ENCODE measurements around the gene ACOXL. TPM values are rescaled to one million over a fixed set of nuclear protein-coding genes. Genes with fewer than 3 reads are reported as not detected.

Gene ACOXL
- total and polyA plus RNA-seq, 2 experiments from 2014 or later: not detected

GRCh38 chr2:110805894-110806452 is 73.6 kb downstream of the ACOXL start:
- Histone ChIP-seq H3K36me3 (ENCODE audit: low read depth) (no peaks in the 10 kb centered on the region), H3K27me3 (replicated peaks; ENCODE audit: insufficient read depth) (peaks cover 37% of the 10 kb centered on the region)
- in situ Hi-C loops (cut with MboI): loop anchor here (25.0 kb wide), 1 partner anchor 906 kb away; no protein-coding TSS in a partner anchor

GRCh38 chr2:110807522-110807921 is 75.1 kb downstream of the ACOXL start:
- peaks cover 24% of the 10 kb centered on the region for H3K27me3 ChIP-seq (replicated peaks; ENCODE audit: insufficient read depth)
- no peak overlapping the region for H3K4me3 ChIP-seq
- H3K79me2 ChIP-seq (ENCODE audit: insufficient read depth): no peaks in the 10 kb centered on the region
- H3K36me3 ChIP-seq (ENCODE audit: low read depth): no peaks in the 10 kb centered on the region
- H3K4me1 ChIP-seq (ENCODE audit: insufficient read depth): 0 out of 2 replicates have a peak, but pooled peaks cover 4% of the 10 kb centered on the region
- no peak overlapping the region for H2AFZ ChIP-seq
- no peak for TF ChIP-seq EZH2 (IDR thresholded peaks at IDR 0.05; ENCODE audit: insufficient read depth, poor library complexity, severe bottlenecking)
- TF ChIP-seq EZH2phosphoT487 (IDR thresholded peaks at IDR 0.05; ENCODE audit: insufficient read depth, low read depth): no peak
- 1 to 2% methylated on average over 12 of the region's 12 CpGs for WGBS, 2 experiments (ENCODE audit: low coverage in 1 of 2, low lambda C conversion rate in 2 of 2, missing lambda C conversion rate in 2 of 2)
- H3K9me2 ChIP-seq (ENCODE audit: insufficient read depth): no peaks in the 10 kb centered on the region
- no peak overlapping the region for H3K9ac ChIP-seq
- H3K4me2 ChIP-seq (ENCODE audit: unreplicated experiment): no peak overlapping the region
- no peaks in the 10 kb centered on the region for H4K20me1 ChIP-seq (ENCODE audit: insufficient read depth)
- no peaks in the 10 kb centered on the region for H3F3A ChIP-seq (ENCODE audit: insufficient read depth)
- in situ Hi-C loops (cut with MboI): loop anchor here (25.0 kb wide), 1 partner anchor 905 kb away; no protein-coding TSS in a partner anchor
- peak; percentile 86 for DNase-seq
- no peaks in the 10 kb centered on the region for H3K9me3 ChIP-seq (ENCODE audit: low read depth)
- H3K27ac ChIP-seq: no peak overlapping the region

More at GRCh38 chr2:110805894-110806452, 73.6 kb downstream of the ACOXL start:
- 0 out of 2 replicates have a peak, but pooled peaks cover 4% of the 10 kb centered on the region for H3K4me1 ChIP-seq (ENCODE audit: insufficient read depth)
- H3K79me2 ChIP-seq (ENCODE audit: insufficient read depth): no peaks in the 10 kb centered on the region
- no peak overlapping the region for H3K9ac ChIP-seq
- H2AFZ ChIP-seq: no peak overlapping the region
- no peak overlapping the region for H3K4me3 ChIP-seq
- no peaks in the 10 kb centered on the region for H3K9me2 ChIP-seq (ENCODE audit: insufficient read depth)
- no peaks in the 10 kb centered on the region for H3F3A ChIP-seq (ENCODE audit: insufficient read depth)
- no peaks in the 10 kb centered on the region for H4K20me1 ChIP-seq (ENCODE audit: insufficient read depth)
- H3K27ac ChIP-seq: no peak overlapping the region
- DNase-seq: no peak
- 81 to 87% methylated on average over 14 of the region's 14 CpGs for WGBS, 2 experiments (ENCODE audit: low coverage in 1 of 2, low lambda C conversion rate in 2 of 2, missing lambda C conversion rate in 2 of 2)
- H3K9me3 ChIP-seq (ENCODE audit: low read depth): no peaks in the 10 kb centered on the region
- no peak overlapping the region for H3K4me2 ChIP-seq (ENCODE audit: unreplicated experiment)
- no peak for TF ChIP-seq EZH2phosphoT487 (IDR thresholded peaks at IDR 0.05; ENCODE audit: insufficient read depth, low read depth)

- Histone ChIP-seq H3K36me3 (ENCODE audit: low read depth) (no peaks in the 10 kb centered on the region), H3K27ac (no peak overlapping the region), H3F3A (ENCODE audit: insufficient read depth) (no peaks in the 10 kb centered on the region), H4K20me1 (ENCODE audit: insufficient read depth) (no peaks in the 10 kb centered on the region), H2AFZ (no peak overlapping the region), H3K4me2 (ENCODE audit: unreplicated experiment) (no peak overlapping the region), H3K27me3 (replicated peaks; ENCODE audit: insufficient read depth) (peaks cover 25% of the 10 kb centered on the region), H3K4me1 (ENCODE audit: insufficient read depth) (0 out of 2 replicates have a peak, but pooled peaks cover 4% of the 10 kb centered on the region), H3K9ac (no peak overlapping the region), H3K9me2 (ENCODE audit: insufficient read depth) (no peaks in the 10 kb centered on the region), H3K9me3 (ENCODE audit: low read depth) (no peaks in the 10 kb centered on the region), H3K79me2 (ENCODE audit: insufficient read depth) (no peaks in the 10 kb centered on the region), H3K4me3 (no peak overlapping the region)
- TF ChIP-seq EZH2 (IDR thresholded peaks at IDR 0.05; ENCODE audit: insufficient read depth, poor library complexity, severe bottlenecking) (no peak), EZH2phosphoT487 (IDR thresholded peaks at IDR 0.05; ENCODE audit: insufficient read depth, low read depth) (no peak)
- WGBS, 2 experiments (ENCODE audit: low coverage in 1 of 2, low lambda C conversion rate in 2 of 2, missing lambda C conversion rate in 2 of 2): 49 to 56% methylated on average over 2 of the region's 2 CpGs
- no peak for DNase-seq
- in situ Hi-C loops (cut with MboI): loop anchor here (25.0 kb wide), 1 partner anchor 902 kb away; no protein-coding TSS in a partner anchor
Observed at GRCh38 chr2:110810404-110810803, 78.0 kb downstream of the ACOXL start.

- no peak overlapping the region for H3K4me2 ChIP-seq (ENCODE audit: unreplicated experiment)
- 74 to 77% methylated on average over 12 of the region's 12 CpGs for WGBS, 2 experiments (ENCODE audit: low coverage in 1 of 2, low lambda C conversion rate in 2 of 2, missing lambda C conversion rate in 2 of 2)
- no peak overlapping the region for H2AFZ ChIP-seq
- H3K27ac ChIP-seq: no peak overlapping the region
- H3K4me3 ChIP-seq: no peak overlapping the region
- H3K4me1 ChIP-seq (ENCODE audit: insufficient read depth): 0 out of 2 replicates have a peak, but pooled peaks cover under 1% of the 10 kb centered on the region
- no peaks in the 10 kb centered on the region for H3K9me2 ChIP-seq (ENCODE audit: insufficient read depth)
- H3F3A ChIP-seq (ENCODE audit: insufficient read depth): no peaks in the 10 kb centered on the region
- TF ChIP-seq EZH2phosphoT487 (IDR thresholded peaks at IDR 0.05; ENCODE audit: insufficient read depth, low read depth) (no peak), EZH2 (IDR thresholded peaks at IDR 0.05; ENCODE audit: insufficient read depth, poor library complexity, severe bottlenecking) (no peak)
- peaks cover 34% of the 10 kb centered on the region for H3K27me3 ChIP-seq (replicated peaks; ENCODE audit: insufficient read depth)
- H3K9me3 ChIP-seq (ENCODE audit: low read depth): no peaks in the 10 kb centered on the region
- H3K9ac ChIP-seq: no peak overlapping the region
- no peaks in the 10 kb centered on the region for H3K36me3 ChIP-seq (ENCODE audit: low read depth)
- no peaks in the 10 kb centered on the region for H4K20me1 ChIP-seq (ENCODE audit: insufficient read depth)
- DNase-seq: no peak
- no peaks in the 10 kb centered on the region for H3K79me2 ChIP-seq (ENCODE audit: insufficient read depth)
- in situ Hi-C loops (cut with MboI): loop anchor here (25.0 kb wide), 1 partner anchor 899 kb away; no protein-coding TSS in a partner anchor
Observed at GRCh38 chr2:110812726-110813645, 80.6 kb downstream of the ACOXL start.
